Measurements from ENCODE around the gene SMTN.

The SMTN gene

GRCh38 chr22:31120642-31121041, 39.5 kb downstream of the SMTN start:
- H2AFZ ChIP-seq (ENCODE audit: low read length), result no peak overlapping the region
- H3K27ac ChIP-seq (ENCODE audit: low read depth, low read length, poor library complexity, severe bottlenecking), result no peak overlapping the region
- no peaks in the 10 kb centered on the region for H3K27me3 ChIP-seq (ENCODE audit: insufficient read depth, low read length)
- TF ChIP-seq CTCF (IDR thresholded peaks at IDR 0.05; ENCODE audit: low read length) (no peak), EZH2 (IDR thresholded peaks at IDR 0.05; ENCODE audit: borderline replicate concordance, low read length) (no peak)
- H4K20me1 ChIP-seq (ENCODE audit: insufficient read depth, low read length), result no peaks in the 10 kb centered on the region
- no peak overlapping the region for H3K4me3 ChIP-seq (ENCODE audit: low read depth, low read length, poor library complexity, severe bottlenecking)
- H3K9me3 ChIP-seq (ENCODE audit: low read length), result no peaks in the 10 kb centered on the region
- H3K9ac ChIP-seq (ENCODE audit: low read length), result no peak overlapping the region
- H3K4me1 ChIP-seq (ENCODE audit: insufficient read depth, low read length, severe bottlenecking), result no peaks in the 10 kb centered on the region
- no peaks in the 10 kb centered on the region for H3F3A ChIP-seq (ENCODE audit: insufficient read depth, low read length)
- no peaks in the 10 kb centered on the region for H3K79me2 ChIP-seq (ENCODE audit: insufficient read depth, low read length)
- no peak overlapping the region for H3K4me2 ChIP-seq (ENCODE audit: low read length)
- no peaks in the 10 kb centered on the region for H3K9me2 ChIP-seq (ENCODE audit: low read depth, low read length)
- H3K36me3 ChIP-seq (ENCODE audit: insufficient read depth, low read length), result no peaks in the 10 kb centered on the region

DNA sequence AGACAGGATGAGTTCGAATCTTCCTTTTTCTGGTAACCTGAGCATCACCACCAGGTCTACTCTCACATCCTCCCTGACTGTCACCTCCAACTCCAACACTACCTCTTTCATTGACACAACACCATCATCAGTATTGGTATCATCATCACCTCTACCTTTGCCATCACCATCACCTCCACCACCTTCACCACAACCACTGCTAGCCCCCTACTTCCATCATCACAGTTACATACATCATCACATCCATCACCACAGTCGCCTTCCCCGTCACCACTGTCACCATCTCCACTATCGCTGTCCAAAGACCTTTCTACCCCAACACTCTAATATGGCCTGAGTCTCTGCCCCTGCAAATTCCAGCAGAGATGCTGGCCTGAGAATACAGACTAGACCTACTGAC, 40.3 kb downstream of the SMTN start:
- Histone ChIP-seq H3K4me3 (ENCODE audit: low read depth, low read length, poor library complexity, severe bottlenecking) (no peak overlapping the region), H3K9me2 (ENCODE audit: low read depth, low read length) (no peaks in the 10 kb centered on the region), H2AFZ (ENCODE audit: low read length) (no peak overlapping the region), H3K4me1 (ENCODE audit: insufficient read depth, low read length, severe bottlenecking) (peaks cover 2% of the 10 kb centered on the region), H4K20me1 (ENCODE audit: insufficient read depth, low read length) (no peaks in the 10 kb centered on the region), H3K27me3 (ENCODE audit: insufficient read depth, low read length) (no peaks in the 10 kb centered on the region), H3F3A (ENCODE audit: insufficient read depth, low read length) (no peaks in the 10 kb centered on the region), H3K9me3 (ENCODE audit: low read length) (no peaks in the 10 kb centered on the region), H3K4me2 (ENCODE audit: low read length) (no peak overlapping the region), H3K9ac (ENCODE audit: low read length) (no peak overlapping the region), H3K27ac (ENCODE audit: low read depth, low read length, poor library complexity, severe bottlenecking) (no peak overlapping the region), H3K36me3 (ENCODE audit: insufficient read depth, low read length) (no peaks in the 10 kb centered on the region), H3K79me2 (ENCODE audit: insufficient read depth, low read length) (no peaks in the 10 kb centered on the region)
- no peak for TF ChIP-seq CTCF (IDR thresholded peaks at IDR 0.05; ENCODE audit: low read length)
- no peak for TF ChIP-seq EZH2 (IDR thresholded peaks at IDR 0.05; ENCODE audit: borderline replicate concordance, low read length)

DNA sequence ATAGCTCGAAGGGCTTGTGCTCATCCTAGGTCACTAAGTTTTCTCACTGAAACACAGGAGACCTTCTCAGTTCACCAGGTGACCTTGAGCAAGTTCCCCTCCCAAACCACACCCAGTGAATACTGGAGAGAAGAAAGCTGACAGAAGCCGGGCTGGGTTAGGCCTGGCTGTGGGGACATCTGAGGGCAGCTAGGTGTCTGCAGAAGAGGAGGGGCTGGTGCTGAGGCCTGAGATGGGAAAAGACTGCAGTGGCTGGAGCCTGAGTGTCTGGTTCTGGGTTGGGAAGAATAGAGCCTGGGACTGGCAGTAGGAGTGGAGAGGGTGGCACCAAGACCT, 41.0 kb downstream of the SMTN start:
- Histone ChIP-seq H4K20me1 (ENCODE audit: insufficient read depth, low read length) (no peaks in the 10 kb centered on the region), H3K4me3 (ENCODE audit: low read depth, low read length, poor library complexity, severe bottlenecking) (no peak overlapping the region), H3K79me2 (ENCODE audit: insufficient read depth, low read length) (no peaks in the 10 kb centered on the region), H3K9me3 (ENCODE audit: low read length) (no peaks in the 10 kb centered on the region), H3K9ac (ENCODE audit: low read length) (no peak overlapping the region), H3K9me2 (ENCODE audit: low read depth, low read length) (no peaks in the 10 kb centered on the region), H3K4me1 (ENCODE audit: insufficient read depth, low read length, severe bottlenecking) (peaks cover 9% of the 10 kb centered on the region), H3F3A (ENCODE audit: insufficient read depth, low read length) (no peaks in the 10 kb centered on the region), H3K36me3 (ENCODE audit: insufficient read depth, low read length) (no peaks in the 10 kb centered on the region), H2AFZ (ENCODE audit: low read length) (no peak overlapping the region), H3K27me3 (ENCODE audit: insufficient read depth, low read length) (no peaks in the 10 kb centered on the region), H3K4me2 (ENCODE audit: low read length) (no peak overlapping the region), H3K27ac (ENCODE audit: low read depth, low read length, poor library complexity, severe bottlenecking) (no peak overlapping the region)
- TF ChIP-seq CTCF (IDR thresholded peaks at IDR 0.05; ENCODE audit: low read length), result no peak
- no peak for TF ChIP-seq EZH2 (IDR thresholded peaks at IDR 0.05; ENCODE audit: borderline replicate concordance, low read length)
